Peyer's patch (tissue), 4 donors: ENCODE measurements around the gene AGAP1.

ENCODE experiments used
- CTCF ChIP-seq, 6 experiments: fragments of 450-650 bp in 4 of 6; fragments of 200-600 bp in 2 of 6; sonication (generic) in 1 of 6; IDR thresholded peaks; one replicate each; pipeline ENCODE4 v1.5.1; 2017 to 2019; ENCODE audit warnings: antibody characterized with exemption in 6 of 6, mild to moderate bottlenecking in 3 of 6, moderate library complexity in 1 of 6
- POLR2A ChIP-seq, 2 donors: fragments of 450-650 bp; IDR thresholded peaks; one replicate each; pipeline ENCODE4 v1.5.1; 2017; ENCODE audit warnings: antibody characterized with exemption in 2 of 2, mild to moderate bottlenecking in 2 of 2, moderate library complexity in 2 of 2

- TF ChIP-seq CTCF (IDR thresholded peaks at IDR 0.05) (peak in 5 of 6 experiments; percentile 54 to 92 (median 84)), POLR2A (IDR thresholded peaks at IDR 0.05) (no peak)
Measured at GRCh38 chr2:235746257-235746934, 252.6 kb downstream of the AGAP1 start.
